Upper lobe of left lung (tissue), 4 donors: ENCODE data around the gene KRT1.

ENCODE experiments used
- CTCF ChIP-seq, 6 experiments: fragments of 450-650 bp in 4 of 6; fragments of 200-600 bp in 2 of 6; sonication (generic) in 2 of 6; IDR thresholded peaks; one replicate each; pipeline ENCODE4 v1.5.1; 2016 to 2019; ENCODE audit warnings: antibody characterized with exemption in 6 of 6
- POLR2A ChIP-seq, 4 donors: fragments of 450-650 bp; IDR thresholded peaks; one replicate each; pipeline ENCODE4 v1.5.1; 2016 to 2017; ENCODE audit warnings: antibody characterized with exemption in 4 of 4, mild to moderate bottlenecking in 2 of 4
- POLR2AphosphoS5 ChIP-seq, 2 donors: sonication (generic); formaldehyde crosslinking; IDR thresholded peaks; one replicate each; pipeline ENCODE4 v1.5.1; 2017; ENCODE audit warnings: antibody characterized with exemption in 2 of 2

- TF ChIP-seq POLR2A (IDR thresholded peaks at IDR 0.05): no peak
- TF ChIP-seq POLR2AphosphoS5 (IDR thresholded peaks at IDR 0.05): no peak
- TF ChIP-seq CTCF (IDR thresholded peaks at IDR 0.05): no peak
Measured at GRCh38 chr12:52689239-52689638, 9.0 kb upstream of the KRT1 start.
